GM19324 (cell line): ENCODE measurements around the gene STRAP.
A peak's percentile ranks its signal among the peaks of the same experiment; 100 is the strongest.
"Not testable (repeated sequence)": the region's sequence is repeated elsewhere in the genome, so short reads cannot be mapped to it uniquely, and the experiment has no call there.

Experiments used
- ATAC-seq: cut with Tn5 transposase; IDR thresholded peaks from one replicate; pipeline ENCODE4 v1.9.1; 2021; ENCODE audit warnings: mild to moderate bottlenecking, moderate library complexity; ENCODE audit not compliant: unreplicated experiment, low FRiP score

STRAP gene

DNA sequence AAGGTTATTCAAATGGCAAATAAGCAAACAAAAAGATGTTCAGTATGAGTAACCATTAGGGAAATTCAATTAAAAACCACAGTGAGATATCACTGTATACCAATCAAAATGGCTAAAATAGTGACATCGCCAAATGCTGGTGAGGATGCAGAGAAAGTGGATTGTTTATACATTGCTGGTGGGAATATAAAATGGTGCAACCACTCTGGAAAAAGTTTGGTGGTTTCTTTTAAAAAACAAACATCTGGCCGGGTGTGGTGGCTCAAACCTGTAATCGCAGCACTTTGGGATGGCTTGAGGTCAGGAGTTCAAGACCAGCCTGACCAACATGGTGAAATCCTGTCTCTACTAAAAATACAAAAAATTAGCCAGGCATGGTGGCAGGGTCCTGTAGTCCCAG lies 14.0 kb upstream of the STRAP start:
- no peak for ATAC-seq

GRCh38 chr12:15873556-15873955 lies 8.6 kb upstream of the STRAP start:
- no peak for ATAC-seq

- not testable (repeated sequence) for ATAC-seq
These were observed 7.5 kb upstream of the STRAP start for GRCh38 chr12:15874556-15875145.

GRCh38 chr12:15875863-15876262 lies 6.3 kb upstream of the STRAP start:
- no peak for ATAC-seq

DNA sequence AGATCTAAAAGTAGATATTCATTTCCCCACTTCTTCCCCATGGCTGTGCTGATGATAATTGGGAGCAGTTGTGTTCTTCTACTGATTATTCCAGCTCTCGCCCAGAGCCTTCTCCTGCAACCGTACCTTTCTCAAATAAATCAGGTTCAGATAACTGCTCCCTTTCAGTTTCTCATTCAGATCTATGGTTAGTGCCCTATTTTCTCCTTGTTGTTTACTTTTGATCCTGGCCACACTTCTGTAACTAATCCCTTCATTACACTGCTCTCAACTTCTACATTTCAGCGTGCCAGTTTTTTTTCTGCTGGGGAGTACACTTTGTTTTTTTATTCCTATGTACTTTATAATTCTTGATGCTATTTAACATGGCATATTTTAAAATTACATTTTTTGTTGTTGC lies 2.8 kb upstream of the STRAP start:
- no peak for ATAC-seq

DNA sequence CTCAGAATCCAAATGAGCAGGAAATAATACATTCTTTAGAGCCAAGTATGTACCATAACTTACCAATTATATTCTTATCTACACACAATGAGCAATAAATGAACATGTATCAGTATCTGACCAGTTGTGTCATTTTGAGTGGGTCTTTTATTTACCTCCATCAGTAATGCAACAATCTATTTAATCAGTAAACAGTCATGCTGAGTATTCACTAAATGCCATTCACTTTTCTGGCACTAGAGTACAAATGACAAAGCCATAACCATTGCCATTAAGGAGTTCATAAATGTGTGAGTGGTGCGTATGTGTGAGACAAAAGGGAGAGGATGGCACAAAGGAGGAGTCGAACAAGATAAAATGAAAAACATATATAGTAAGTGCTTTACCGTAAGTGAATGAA lies 1.5 kb upstream of the STRAP start:
- ATAC-seq = no peak

DNA sequence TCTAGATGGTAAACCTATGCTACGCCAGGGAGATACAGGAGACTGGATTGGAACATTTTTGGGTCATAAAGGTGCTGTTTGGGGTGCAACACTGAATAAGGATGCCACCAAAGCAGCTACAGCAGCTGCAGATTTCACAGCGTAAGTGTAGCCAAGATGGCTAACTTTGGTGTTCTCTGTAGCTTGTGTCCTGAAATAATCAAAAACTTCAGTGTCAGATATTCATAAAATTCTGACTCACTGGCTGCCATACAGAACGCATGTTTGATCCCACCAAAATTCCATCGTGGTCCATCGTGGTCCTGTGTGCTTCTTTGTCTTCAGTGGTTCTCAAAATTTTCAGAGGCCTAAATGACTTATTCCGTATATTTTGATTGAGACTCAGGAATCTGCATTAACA lies 1.3 kb downstream of the STRAP start:
- no peak for ATAC-seq

DNA sequence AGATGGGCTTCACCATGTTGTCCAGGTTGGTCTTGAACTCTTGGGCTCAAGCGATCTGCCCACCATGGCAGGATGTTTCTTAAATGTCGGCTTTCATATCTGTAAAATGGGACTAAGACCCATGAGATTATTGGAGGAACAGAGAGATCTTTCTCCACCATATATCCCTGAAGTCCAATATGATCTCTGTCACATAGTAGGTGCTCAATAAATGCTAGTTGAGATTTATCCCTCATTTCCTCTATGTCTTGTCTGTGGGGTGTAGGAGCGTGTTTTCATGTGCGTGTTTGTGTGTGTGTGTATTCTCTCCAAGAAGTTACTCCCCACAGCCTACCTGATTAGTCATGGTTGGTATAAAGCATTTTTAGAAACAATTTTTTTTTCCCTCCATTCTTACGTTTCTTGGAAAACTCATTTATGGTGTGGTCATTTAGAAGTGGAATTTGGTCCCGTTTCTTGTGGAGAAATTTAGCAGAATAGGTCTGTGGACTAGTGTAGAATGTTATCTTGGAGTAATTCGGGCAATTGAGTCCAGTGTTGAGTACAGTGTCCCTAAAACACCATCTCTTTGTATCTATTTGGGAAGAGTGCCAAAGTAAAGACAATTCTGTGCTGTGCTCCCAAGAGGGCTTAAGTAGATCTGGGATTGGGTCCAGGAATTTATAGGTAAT lies 4.3 kb downstream of the STRAP start:
- ATAC-seq = no peak

DNA sequence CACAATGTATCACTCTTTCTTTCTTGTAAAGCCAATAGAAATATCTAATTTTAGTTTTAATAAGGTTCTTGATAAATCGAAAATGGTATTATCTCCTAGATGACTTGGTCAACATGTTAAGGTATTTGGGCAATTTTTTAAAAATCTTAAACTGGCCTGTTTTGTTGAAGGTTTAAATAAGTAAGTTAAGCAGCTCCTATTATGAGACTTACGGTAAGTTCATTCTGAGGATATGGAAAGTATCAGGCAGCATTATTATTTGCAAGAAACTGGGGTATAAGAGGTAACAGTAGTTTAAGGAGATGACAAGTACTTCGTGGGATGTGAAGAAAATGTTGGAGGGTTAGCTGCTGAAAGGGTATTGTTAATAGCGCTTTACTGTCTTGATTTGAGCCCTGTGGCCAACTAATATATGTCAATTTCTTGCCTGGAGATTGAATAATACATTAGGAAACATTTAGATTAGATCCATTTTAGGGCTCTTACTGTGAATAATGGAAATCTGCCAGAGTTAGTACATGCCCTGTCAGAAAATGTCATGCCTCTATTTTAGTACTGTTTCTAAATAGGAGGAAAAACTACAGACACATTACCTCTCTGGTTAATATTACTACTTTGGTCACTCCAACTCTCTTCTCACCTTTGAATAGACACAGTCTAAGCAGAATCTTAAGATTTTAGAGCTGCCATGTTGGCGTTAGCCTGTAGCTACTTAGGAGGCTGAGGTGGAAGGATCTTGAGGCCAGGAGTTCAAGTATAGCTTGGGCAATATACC lies 5.0 kb downstream of the STRAP start:
- no peak for ATAC-seq

- ATAC-seq = no peak
These were observed 10.6 kb downstream of the STRAP start for GRCh38 chr12:15892645-15893259.

- no peak for ATAC-seq
These were observed 11.1 kb downstream of the STRAP start for GRCh38 chr12:15893260-15893659.

DNA sequence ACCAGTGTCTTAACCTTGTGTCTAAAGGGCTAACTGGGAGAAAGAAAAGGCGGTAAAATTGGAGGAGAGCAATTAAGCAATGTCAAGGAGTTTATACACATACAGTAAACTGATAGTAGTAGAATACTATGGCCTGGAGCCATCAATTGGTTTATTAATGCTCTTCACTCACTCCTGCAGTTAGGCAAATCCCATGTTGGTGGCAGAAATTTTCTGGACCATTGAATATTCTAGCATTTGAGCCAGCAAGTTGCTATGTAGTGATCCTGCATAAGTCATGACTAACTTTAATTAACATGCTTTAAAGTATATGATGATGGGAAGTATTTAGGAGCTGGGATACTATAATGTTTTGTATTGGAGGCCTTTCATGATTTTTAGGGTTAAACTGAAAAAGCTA lies 14.7 kb downstream of the STRAP start:
- ATAC-seq = no peak

- no peak for ATAC-seq
These were observed 15.2 kb downstream of the STRAP start for GRCh38 chr12:15897433-15897832.

GRCh38 chr12:15899282-15899870 lies 17.2 kb downstream of the STRAP start:
- no peak for ATAC-seq

GRCh38 chr12:15904378-15904920 lies 22.3 kb downstream of the STRAP start:
- no peak for ATAC-seq

- no peak for ATAC-seq
These were observed 28.3 kb downstream of the STRAP start for GRCh38 chr12:15910468-15910863.

GRCh38 chr12:15910864-15911721 lies 28.9 kb downstream of the STRAP start, which contains the start of gene DERA:
Gene DERA (plus strand): TSS chr12:15911332. CDS start chr12:15911384, 52 bp downstream.
- peak; percentile 96 for ATAC-seq

DNA sequence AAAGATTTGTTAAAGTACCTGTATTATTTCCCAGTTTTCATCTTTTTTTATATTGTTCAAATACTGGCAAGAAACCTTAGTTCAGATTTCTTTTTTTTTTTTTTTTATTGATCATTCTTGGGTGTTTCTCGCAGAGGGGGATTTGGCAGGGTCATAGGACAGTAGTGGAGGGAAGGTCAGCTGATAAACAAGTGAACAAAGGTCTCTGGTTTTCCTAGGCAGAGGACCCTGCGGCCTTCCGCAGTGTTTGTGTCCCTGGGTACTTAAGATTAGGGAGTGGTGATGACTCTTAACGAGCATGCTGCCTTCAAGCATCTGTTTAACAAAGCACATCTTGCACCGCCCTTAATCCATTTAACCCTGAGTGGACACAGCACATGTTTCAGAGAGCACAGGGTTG lies 29.7 kb downstream of the STRAP start:
- ATAC-seq = not testable (repeated sequence)

DNA sequence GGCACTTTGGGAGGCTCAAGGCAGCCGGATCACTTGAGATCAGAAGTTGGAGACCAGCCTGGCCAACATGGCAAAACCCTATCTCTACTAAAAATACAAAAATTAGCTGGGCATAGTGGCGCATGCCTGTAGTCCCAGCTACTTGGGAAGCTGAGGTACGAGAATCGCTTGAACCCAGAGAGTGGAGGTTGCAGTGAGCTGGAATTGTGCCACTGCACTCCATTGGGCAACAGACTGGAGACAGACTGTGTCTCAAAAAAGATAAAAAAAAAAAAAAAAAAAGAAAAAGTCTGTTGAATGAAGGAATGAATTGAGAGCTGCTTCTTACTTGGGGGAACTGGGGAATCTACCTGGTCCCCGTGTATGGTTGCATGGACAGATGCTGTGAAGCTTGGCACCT lies 31.9 kb downstream of the STRAP start:
- ATAC-seq = not testable (repeated sequence)

DNA sequence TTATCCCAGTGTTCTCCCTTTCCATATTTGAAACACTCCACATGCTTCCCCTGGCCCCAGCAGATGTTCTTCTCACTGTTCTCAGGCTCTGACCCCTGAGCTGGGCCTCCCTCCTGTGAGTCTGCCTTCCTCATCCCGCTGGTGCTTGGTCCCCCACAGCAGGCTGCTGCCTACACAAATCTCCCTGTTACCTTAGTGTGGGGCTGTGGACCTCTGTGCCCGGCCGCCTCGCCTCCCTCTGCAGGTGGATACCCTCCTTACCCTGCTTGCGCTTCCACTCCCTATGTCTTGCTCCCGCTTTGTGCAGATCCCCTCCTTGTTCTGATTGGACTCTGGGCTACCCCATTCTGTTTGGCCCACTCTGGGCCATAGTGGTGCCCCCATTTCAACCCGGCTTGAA lies 35.9 kb downstream of the STRAP start:
- no peak for ATAC-seq
